Tibial nerve (tissue), 4 donors: ENCODE data around the gene ELF3.

ENCODE experiments used
- EP300 ChIP-seq, 2 donors: sonication (generic); formaldehyde crosslinking; IDR thresholded peaks; one replicate each; pipeline ENCODE4 v1.6.1; 2017; ENCODE audit warnings: antibody characterized with exemption in 2 of 2, mild to moderate bottlenecking in 1 of 2
- POLR2A ChIP-seq, 2 donors: fragments of 450-650 bp; IDR thresholded peaks; one replicate each; pipeline ENCODE4 v1.6.1; 2017; ENCODE audit warnings: antibody characterized with exemption in 2 of 2, mild to moderate bottlenecking in 2 of 2, moderate library complexity in 2 of 2
- TF ChIP-seq, protein P1 (sequence below), 5 experiments: fragments of 200-600 bp in 3 of 5; fragments of 450-650 bp in 2 of 5; sonication (generic) in 3 of 5; IDR thresholded peaks; one replicate each; pipeline ENCODE4 v1.5.1; 2016 to 2019; ENCODE audit warnings: antibody characterized with exemption in 5 of 5, mild to moderate bottlenecking in 3 of 5, moderate library complexity in 2 of 5

DNA sequence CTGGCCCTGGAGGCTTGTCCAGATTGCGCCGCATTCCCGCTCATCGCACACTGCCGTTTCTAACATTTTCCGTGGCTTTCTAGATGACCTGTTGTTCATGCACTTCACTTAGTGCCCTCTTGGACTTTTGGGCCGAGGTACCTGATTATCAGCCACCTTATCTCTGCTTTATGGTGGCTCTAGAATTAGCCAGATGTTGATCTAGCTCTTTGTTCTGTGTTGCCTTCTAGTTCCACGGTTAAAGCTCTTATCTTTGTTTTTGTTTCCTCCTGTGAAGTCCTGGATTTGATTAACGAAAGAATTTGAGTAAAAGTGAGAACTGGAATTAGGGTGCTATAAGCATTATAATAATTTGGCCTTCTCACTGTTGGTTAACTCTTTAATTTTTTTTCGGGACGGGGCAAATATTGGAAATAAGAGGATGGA, 27.0 kb upstream of the ELF3 start:
- TF ChIP-seq, protein P1, sequence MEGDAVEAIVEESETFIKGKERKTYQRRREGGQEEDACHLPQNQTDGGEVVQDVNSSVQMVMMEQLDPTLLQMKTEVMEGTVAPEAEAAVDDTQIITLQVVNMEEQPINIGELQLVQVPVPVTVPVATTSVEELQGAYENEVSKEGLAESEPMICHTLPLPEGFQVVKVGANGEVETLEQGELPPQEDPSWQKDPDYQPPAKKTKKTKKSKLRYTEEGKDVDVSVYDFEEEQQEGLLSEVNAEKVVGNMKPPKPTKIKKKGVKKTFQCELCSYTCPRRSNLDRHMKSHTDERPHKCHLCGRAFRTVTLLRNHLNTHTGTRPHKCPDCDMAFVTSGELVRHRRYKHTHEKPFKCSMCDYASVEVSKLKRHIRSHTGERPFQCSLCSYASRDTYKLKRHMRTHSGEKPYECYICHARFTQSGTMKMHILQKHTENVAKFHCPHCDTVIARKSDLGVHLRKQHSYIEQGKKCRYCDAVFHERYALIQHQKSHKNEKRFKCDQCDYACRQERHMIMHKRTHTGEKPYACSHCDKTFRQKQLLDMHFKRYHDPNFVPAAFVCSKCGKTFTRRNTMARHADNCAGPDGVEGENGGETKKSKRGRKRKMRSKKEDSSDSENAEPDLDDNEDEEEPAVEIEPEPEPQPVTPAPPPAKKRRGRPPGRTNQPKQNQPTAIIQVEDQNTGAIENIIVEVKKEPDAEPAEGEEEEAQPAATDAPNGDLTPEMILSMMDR (IDR thresholded peaks at IDR 0.05) = no peak
- TF ChIP-seq POLR2A (IDR thresholded peaks at IDR 0.05) (no peak), EP300 (IDR thresholded peaks at IDR 0.05) (peak in 1 of 2 donors; percentile 67)
